SU-DHL-6 (cell line): ENCODE data around the gene PKN1.

Experiments used
- EZH2phosphoT487 ChIP-seq: fragments of 200-600 bp; sonication (generic), shearing (Covaris generic); conservative IDR thresholded peaks from 2 replicates; pipeline ENCODE4 v1.6.1; 2018; ENCODE audit warnings: mild to moderate bottlenecking, antibody characterized with exemption, low read length, moderate library complexity, mixed read lengths
- TF ChIP-seq, protein P1 (sequence below): fragments of 200-600 bp; sonication (generic); IDR thresholded peaks from one replicate; pipeline ENCODE4 v1.5.1; 2017; ENCODE audit warnings: antibody characterized with exemption, mild to moderate bottlenecking, low read length, moderate library complexity; ENCODE audit not compliant: insufficient read depth, poor library complexity, severe bottlenecking

DNA sequence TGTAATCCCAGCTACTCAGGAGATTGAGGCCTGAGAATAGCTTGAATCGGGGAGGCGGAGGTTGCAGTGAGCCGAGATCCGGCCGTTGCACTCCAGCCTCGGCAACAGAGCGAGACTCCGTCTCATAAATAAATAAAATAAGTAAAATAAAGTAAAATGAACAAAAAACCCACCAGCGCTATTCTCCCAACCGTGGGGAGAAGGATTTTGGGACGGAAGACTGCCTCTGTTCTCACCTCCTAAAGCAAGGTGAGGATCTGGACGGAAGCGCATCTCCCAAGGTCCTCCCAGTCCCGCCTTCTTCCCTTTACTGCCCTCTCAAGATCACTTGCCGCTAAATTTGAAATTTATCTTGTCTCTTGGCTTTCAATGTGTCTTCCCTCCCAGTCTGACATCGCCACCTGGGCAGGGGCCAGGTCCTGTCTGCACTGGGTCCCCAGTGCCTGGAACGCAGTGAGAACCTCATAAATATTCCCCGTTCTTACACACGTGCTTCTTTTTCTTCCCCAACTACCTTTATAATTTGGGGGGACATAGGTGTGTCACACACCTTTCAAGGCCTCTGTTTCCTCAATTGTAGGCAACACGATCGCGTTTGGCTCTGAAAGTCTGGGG, 86.2 kb downstream of the PKN1 start:
- TF ChIP-seq, protein P1, sequence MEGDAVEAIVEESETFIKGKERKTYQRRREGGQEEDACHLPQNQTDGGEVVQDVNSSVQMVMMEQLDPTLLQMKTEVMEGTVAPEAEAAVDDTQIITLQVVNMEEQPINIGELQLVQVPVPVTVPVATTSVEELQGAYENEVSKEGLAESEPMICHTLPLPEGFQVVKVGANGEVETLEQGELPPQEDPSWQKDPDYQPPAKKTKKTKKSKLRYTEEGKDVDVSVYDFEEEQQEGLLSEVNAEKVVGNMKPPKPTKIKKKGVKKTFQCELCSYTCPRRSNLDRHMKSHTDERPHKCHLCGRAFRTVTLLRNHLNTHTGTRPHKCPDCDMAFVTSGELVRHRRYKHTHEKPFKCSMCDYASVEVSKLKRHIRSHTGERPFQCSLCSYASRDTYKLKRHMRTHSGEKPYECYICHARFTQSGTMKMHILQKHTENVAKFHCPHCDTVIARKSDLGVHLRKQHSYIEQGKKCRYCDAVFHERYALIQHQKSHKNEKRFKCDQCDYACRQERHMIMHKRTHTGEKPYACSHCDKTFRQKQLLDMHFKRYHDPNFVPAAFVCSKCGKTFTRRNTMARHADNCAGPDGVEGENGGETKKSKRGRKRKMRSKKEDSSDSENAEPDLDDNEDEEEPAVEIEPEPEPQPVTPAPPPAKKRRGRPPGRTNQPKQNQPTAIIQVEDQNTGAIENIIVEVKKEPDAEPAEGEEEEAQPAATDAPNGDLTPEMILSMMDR = no peak
- TF ChIP-seq EZH2phosphoT487 = no peak
